NCI-H2196 (cell line): ENCODE data around the gene MAP4K1.
"Not testable (repeated sequence)": the region's sequence is repeated elsewhere in the genome, so short reads cannot be mapped to it uniquely, and the experiment has no call there.

Source experiments
- DNase-seq: peaks from one replicate; lab custom pipeline; 2025; ENCODE audit not compliant: unreplicated experiment; lab: John Stamatoyannopoulos, UW

Gene MAP4K1

DNA sequence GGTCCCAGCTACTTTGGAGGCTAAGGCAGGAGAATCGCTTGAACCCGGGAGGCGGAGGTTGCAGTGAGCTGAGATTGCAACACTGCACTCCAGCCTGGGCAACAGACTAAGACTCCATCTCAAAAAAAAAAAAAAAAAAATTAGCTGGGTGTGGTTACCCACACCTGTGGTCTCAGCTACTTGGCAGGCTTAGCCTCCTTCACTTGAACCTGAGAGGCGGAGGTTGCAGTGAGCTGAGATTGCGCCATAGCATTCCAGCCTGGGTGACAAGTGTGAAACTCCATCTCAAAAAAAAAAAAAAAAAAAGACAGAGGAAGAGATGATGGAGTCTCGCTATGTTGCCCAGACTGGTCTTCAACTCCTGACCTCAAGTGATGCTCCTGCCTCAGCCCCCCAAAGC lies 38.4 kb downstream of the MAP4K1 start:
- peak; percentile 18 for DNase-seq

DNA sequence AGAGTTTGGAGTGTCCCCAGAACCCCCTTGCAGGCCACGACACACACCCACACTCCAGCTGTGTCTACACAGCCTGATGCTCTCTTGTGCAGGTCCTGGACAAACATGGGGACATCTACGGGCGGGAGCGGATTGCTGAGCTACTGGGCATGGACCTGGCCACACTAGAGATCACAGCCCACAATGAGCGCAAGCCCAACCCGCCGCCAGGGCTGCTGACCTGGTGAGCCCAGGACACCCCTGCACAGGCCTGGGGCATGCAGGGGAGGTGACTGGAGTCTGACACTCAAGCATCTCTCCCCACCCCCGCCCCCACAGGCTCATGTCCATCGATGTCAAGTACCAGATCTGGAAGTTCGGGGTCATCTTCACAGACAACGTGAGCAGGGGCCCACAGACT lies 39.9 kb downstream of the MAP4K1 start:
- no peak for DNase-seq

- DNase-seq: no peak
Observed at GRCh38 chr19:38571682-38572081, 46.1 kb downstream of the MAP4K1 start.

- DNase-seq: no peak
Observed at GRCh38 chr19:38569368-38569983, 48.3 kb downstream of the MAP4K1 start.

DNA sequence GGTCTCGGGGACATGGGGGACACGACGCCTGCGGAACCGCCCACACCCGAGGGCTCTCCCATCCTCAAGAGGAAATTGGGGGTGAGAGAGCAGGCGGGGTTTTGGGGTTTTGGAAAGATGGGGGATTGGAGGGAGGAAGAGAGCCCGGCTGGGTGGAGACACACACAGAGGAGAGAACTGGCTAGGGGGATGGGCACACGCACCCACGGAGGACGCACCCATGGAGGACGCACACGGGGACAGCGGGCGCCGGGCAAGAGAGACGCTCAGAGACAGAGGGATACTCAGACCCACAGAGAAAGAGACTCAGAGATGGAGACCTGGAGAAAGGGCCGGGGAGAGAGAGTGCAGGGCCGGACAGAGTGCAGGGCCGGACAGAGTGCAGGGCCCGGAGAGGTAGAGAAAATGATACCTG lies 52.1 kb downstream of the MAP4K1 start:
- no peak for DNase-seq

DNA sequence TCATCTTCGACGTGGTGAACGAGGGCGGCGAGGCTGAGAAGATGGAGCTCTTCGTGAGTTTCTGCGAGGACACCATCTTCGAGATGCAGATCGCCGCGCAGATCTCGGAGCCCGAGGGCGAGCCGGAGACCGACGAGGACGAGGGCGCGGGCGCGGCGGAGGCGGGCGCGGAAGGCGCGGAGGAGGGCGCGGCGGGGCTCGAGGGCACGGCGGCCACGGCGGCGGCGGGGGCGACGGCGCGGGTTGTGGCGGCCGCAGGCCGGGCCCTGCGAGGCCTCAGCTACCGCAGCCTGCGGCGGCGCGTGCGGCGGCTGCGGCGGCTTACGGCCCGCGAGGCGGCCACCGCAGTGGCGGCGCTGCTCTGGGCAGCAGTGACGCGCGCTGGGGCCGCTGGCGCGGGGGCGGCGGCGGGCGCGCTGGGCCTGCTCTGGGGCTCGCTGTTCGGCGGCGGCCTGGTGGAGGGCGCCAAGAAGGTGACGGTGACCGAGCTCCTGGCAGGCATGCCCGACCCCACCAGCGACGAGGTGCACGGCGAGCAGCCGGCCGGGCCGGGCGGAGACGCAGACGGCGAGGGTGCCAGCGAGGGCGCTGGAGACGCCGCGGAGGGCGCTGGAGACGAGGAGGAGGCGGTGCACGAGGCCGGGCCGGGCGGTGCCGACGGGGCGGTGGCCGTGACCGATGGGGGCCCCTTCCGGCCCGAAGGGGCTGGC lies 52.6 kb downstream of the MAP4K1 start:
- peak; percentile 28 for DNase-seq

DNA sequence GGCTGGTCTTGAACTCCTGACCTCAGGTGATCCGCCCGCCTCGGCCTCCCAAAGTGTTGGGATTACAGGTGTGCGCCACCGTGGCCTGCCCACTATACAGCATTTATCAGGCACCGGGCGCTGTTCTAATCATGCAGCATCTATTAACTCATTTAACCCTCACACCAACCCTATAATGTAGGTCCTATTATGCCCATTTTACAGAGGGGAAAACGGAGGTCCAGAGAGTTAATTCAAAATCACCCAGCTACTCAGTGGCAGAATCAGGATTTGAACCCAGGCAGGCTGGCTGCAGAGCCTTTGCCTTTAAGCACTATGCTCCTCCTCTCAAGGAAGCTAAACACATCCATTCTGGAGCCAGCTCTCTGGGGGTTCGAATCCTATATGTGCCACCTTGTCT lies 54.3 kb downstream of the MAP4K1 start:
- no peak for DNase-seq

- DNase-seq: no peak
Observed at GRCh38 chr19:38562096-38562495, 55.7 kb downstream of the MAP4K1 start.

DNA sequence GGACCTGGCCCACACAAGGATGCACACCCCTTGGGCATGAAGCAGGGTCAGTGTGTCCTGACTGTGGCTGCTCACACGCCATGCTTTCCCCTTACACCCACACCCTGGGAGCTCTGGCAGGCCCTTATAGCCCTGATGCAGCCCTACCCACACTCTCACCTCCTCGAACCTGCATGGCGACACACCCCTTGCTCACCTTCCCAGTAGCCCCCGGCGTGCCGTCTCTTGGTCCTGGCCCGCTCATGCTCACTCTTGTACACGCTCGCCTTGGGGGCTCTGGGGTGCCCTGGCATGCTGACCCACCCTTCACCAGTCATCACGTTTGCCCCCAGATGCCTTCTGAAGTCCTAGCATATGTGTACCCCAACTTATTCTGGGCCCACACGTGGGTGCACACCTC lies 56.1 kb downstream of the MAP4K1 start:
- DNase-seq: no peak

GRCh38 chr19:38561053-38561606 lies 56.6 kb downstream of the MAP4K1 start:
- DNase-seq: no peak

GRCh38 chr19:38559428-38560401 lies 58.0 kb downstream of the MAP4K1 start:
- DNase-seq: no peak

DNA sequence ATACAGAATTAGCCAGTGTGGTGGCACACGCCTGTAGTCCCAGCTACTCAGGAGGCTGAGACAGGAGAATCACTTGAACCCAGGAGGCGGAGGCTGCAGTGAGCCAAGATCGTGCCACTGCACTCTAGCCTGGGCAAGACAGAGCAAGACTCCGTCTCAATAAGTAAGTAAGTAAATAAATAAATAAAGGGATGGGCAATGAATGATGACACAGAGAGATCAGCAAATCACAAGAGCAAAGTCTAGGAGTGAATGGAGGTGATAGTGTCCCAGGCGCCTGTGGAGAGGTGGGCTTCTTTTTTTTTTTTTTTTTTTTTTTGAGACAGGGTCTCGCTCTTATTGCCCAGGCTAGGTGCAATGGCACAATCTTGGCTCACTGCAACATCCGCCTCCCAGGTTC lies 58.8 kb downstream of the MAP4K1 start:
- not testable (repeated sequence) for DNase-seq

- no peak for DNase-seq
Observed at GRCh38 chr19:38557205-38557799, 60.5 kb downstream of the MAP4K1 start.

DNA sequence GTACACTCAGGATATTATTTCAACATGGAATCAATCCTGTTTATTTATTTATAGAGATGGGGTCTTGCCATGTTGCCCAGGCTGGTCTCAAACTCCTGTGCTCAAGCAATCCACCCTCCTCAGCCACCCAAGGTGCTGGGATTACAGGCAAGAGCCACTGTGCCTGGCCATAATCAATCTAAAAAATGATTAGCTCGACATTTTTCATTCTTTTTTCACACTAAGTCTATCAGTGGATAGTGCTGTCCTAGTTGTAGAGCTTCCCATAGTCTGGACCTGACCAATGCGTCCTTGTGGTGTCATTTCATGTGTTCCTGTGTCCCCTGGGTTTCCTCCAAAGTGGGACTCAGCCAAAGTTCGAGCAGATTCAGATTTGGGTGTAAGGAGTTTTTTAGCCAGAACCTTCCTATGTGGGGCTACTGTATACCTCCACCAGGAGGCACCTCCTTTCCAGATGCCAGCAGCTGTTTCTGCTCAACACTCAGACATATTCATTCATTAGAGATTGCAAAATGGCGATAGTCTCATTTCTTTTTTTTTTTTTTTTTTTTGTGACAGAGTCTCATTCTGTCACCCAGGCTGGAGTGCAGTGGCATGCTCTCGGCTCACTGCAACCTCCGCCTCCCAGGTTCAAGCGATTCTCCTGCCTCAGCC lies 61.1 kb downstream of the MAP4K1 start:
- no peak for DNase-seq

- no peak for DNase-seq
Observed at GRCh38 chr19:38555200-38555599, 62.6 kb downstream of the MAP4K1 start.

DNA sequence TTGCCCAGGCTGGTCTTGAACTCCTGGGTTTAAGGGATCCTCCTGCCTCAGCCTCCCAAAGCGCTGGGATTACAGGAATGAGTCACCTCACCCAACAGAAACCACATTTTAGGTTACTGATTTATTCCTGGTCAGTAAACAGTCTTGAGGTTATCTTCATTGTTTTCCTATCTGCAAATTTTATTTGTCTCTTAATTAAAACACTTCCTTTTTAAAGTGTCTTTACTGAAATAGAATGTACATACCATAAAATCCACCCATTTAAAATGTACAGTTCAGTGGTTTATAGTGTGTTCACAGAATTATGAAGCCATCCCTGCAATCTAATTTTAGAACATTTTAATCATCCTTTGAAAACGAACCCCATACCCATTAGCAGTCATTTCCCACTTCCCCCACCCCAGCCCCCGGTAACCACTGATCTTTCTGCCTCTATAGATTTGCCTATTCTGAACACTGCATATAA lies 63.0 kb downstream of the MAP4K1 start:
- DNase-seq: no peak

DNA sequence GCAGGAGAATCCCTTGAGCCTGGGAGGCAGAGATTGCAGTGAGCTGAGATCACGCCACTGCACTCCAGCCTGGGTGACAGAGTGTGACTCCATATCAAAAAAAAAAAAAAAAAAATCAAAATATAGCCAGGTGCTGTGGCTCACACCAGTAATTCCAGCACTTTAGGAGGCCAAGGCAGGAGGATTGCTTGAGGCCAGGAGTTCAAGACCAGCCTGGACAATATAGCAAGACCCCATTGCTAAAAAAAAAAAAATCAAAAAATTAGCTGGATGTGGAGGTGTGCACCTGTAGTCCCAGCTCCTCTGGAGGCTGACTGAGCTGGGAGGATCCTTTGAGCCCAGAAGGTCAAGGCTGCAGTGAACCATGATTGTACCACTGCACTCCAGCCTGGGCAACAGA lies 64.5 kb downstream of the MAP4K1 start:
- not testable (repeated sequence) for DNase-seq

GRCh38 chr19:38551450-38551813 lies 66.3 kb downstream of the MAP4K1 start:
- DNase-seq: no peak

GRCh38 chr19:38550376-38550775 lies 67.4 kb downstream of the MAP4K1 start:
- DNase-seq: no peak

GRCh38 chr19:38549942-38550341 lies 67.8 kb downstream of the MAP4K1 start:
- no peak for DNase-seq
